NCI-H1092 treated with DMSO at 0.1 percent for 48 hours (cell line): ENCODE measurements around the gene PPP1R17.

Source experiments
- DNase-seq: peaks from one replicate; lab custom pipeline; 2025; lab: John Stamatoyannopoulos, UW

PPP1R17 gene

GRCh38 chr7:31687024-31687748 lies at the start of gene PPP1R17:
TSS of gene PPP1R17 (plus strand) at chr7:31687215. CDS start at chr7:31692442, 5,227 bp downstream.
- DNase-seq = peak; percentile 63

- DNase-seq = no peak
These were observed 46.6 kb upstream of the PPP1R17 start for GRCh38 chr7:31640381-31640780.

- DNase-seq = no peak
These were observed 44.3 kb upstream of the PPP1R17 start for GRCh38 chr7:31642681-31643115.

GRCh38 chr7:31646942-31647341 lies 40.1 kb upstream of the PPP1R17 start:
- DNase-seq = no peak

GRCh38 chr7:31647511-31647910 lies 39.5 kb upstream of the PPP1R17 start:
- DNase-seq = no peak

GRCh38 chr7:31648288-31648687 lies 38.7 kb upstream of the PPP1R17 start:
- DNase-seq = peak; percentile 26

GRCh38 chr7:31648880-31649279 lies 38.1 kb upstream of the PPP1R17 start:
- no peak for DNase-seq

- DNase-seq = no peak
These were observed 35.6 kb upstream of the PPP1R17 start for GRCh38 chr7:31651234-31652062.

- DNase-seq = no peak
These were observed 35.0 kb upstream of the PPP1R17 start for GRCh38 chr7:31652063-31652326.

GRCh38 chr7:31663072-31663471 lies 23.9 kb upstream of the PPP1R17 start:
- no peak for DNase-seq

- no peak for DNase-seq
These were observed 22.1 kb upstream of the PPP1R17 start for GRCh38 chr7:31664890-31665289.

- DNase-seq = no peak
These were observed 21.5 kb upstream of the PPP1R17 start for GRCh38 chr7:31665546-31665945.

GRCh38 chr7:31669461-31669860 lies 17.6 kb upstream of the PPP1R17 start:
- no peak for DNase-seq

- peak; percentile 10 for DNase-seq
These were observed 7.3 kb upstream of the PPP1R17 start for GRCh38 chr7:31679574-31680305.

- no peak for DNase-seq
These were observed 3.4 kb upstream of the PPP1R17 start for GRCh38 chr7:31683445-31684225.

- no peak for DNase-seq
These were observed 1.4 kb downstream of the PPP1R17 start for GRCh38 chr7:31688372-31688771.

- DNase-seq = no peak
These were observed 2.0 kb downstream of the PPP1R17 start for GRCh38 chr7:31688996-31689395.

GRCh38 chr7:31690935-31691334 lies 3.9 kb downstream of the PPP1R17 start:
- DNase-seq = peak; percentile 27

- DNase-seq = peak; percentile 62
These were observed 5.4 kb downstream of the PPP1R17 start for GRCh38 chr7:31692451-31692850.

GRCh38 chr7:31692871-31693270 lies 5.9 kb downstream of the PPP1R17 start:
- no peak for DNase-seq

- DNase-seq = no peak
These were observed 9.0 kb downstream of the PPP1R17 start for GRCh38 chr7:31695859-31696614.
